Sigmoid colon (tissue), 4 donors: ENCODE data around the gene ZNF75A.

Experiments
- CTCF ChIP-seq, 4 experiments: fragments of 450-650 bp in 3 of 4; fragments of 200-600 bp in 1 of 4; IDR thresholded peaks; one replicate each; pipeline ENCODE4 v1.5.1; 2016 to 2019; ENCODE audit warnings: antibody characterized with exemption in 4 of 4, mild to moderate bottlenecking in 3 of 4, moderate library complexity in 2 of 4
- POLR2AphosphoS5 ChIP-seq, 4 donors: sonication (generic); formaldehyde crosslinking; IDR thresholded peaks; one replicate each; pipeline ENCODE4 v1.6.1; 2017; ENCODE audit warnings: antibody characterized with exemption in 4 of 4

GRCh38 chr16:3349175-3349574 is 43.9 kb downstream of the ZNF75A start:
- TF ChIP-seq POLR2AphosphoS5 (IDR thresholded peaks at IDR 0.05) (no peak), CTCF (IDR thresholded peaks at IDR 0.05) (no peak)
